H9 (cell line): ENCODE measurements around the gene CAMK2N1. TPM values are rescaled to one million over a fixed set of nuclear protein-coding genes. Genes with fewer than 3 reads are reported as not detected.

Experiments
- DNase-seq: peaks from one replicate; pipeline ENCODE4 v3.0.0-alpha.2; 2017
- H2AFZ ChIP-seq: one replicate; pipeline ENCODE4 v1.6.1; 2013; ENCODE audit warnings: mild to moderate bottlenecking, low read length, control low read depth, moderate library complexity
- H2AK5ac ChIP-seq: 2 replicates; pipeline ENCODE4 v1.6.1; 2013; ENCODE audit warnings: low read length, control low read depth, mixed read lengths; ENCODE audit not compliant: insufficient read length
- H2BK120ac ChIP-seq: one replicate; pipeline ENCODE4 v1.6.1; 2013; ENCODE audit warnings: low read depth, mild to moderate bottlenecking, low read length, control low read depth, inconsistent platforms; ENCODE audit not compliant: poor library complexity, severe bottlenecking
- H2BK12ac ChIP-seq: 2 replicates; pipeline ENCODE4 v1.6.1; 2013; ENCODE audit warnings: low read length, control low read depth, mixed read lengths, low read depth; ENCODE audit not compliant: insufficient read length
- H2BK15ac ChIP-seq: 2 replicates; pipeline ENCODE4 v1.6.1; 2013; ENCODE audit warnings: low read depth, low read length, control low read depth
- H2BK20ac ChIP-seq: one replicate; pipeline ENCODE4 v1.6.1; 2013; ENCODE audit warnings: low read depth, mild to moderate bottlenecking, low read length, control low read depth, inconsistent platforms; ENCODE audit not compliant: poor library complexity, severe bottlenecking
- H2BK5ac ChIP-seq: 2 replicates; pipeline ENCODE4 v1.6.1; 2013; ENCODE audit warnings: low read length, control low read depth, mixed read lengths; ENCODE audit not compliant: insufficient read length
- H3K14ac ChIP-seq: 2 replicates; pipeline ENCODE4 v1.6.1; 2013; ENCODE audit warnings: low read length, control low read depth; ENCODE audit not compliant: insufficient read depth
- H3K18ac ChIP-seq: 2 replicates; pipeline ENCODE4 v1.6.1; 2013; ENCODE audit warnings: low read depth, mild to moderate bottlenecking, mixed read lengths, low read length, control low read depth; ENCODE audit not compliant: insufficient read length
- H3K23ac ChIP-seq: 2 replicates; pipeline ENCODE4 v1.6.1; 2013; ENCODE audit warnings: low read length, control low read depth, mixed read lengths, low read depth; ENCODE audit not compliant: insufficient read length
- H3K23me2 ChIP-seq: 2 replicates; pipeline ENCODE4 v1.6.1; 2013; ENCODE audit warnings: low read depth, mild to moderate bottlenecking, mixed read lengths, low read length, control low read depth; ENCODE audit not compliant: insufficient read length, poor library complexity, severe bottlenecking
- H3K27ac ChIP-seq: 2 replicates; pipeline ENCODE4 v1.5.1; 2013; ENCODE audit warnings: low read length, control low read depth, mixed read lengths, low read depth; ENCODE audit not compliant: insufficient read length
- H3K27me3 ChIP-seq: 2 replicates; pipeline ENCODE4 v1.6.1; 2013; ENCODE audit warnings: low read length, control low read depth, inconsistent platforms; ENCODE audit not compliant: insufficient read depth
- H3K4ac ChIP-seq: 2 replicates; pipeline ENCODE4 v1.6.1; 2013; ENCODE audit warnings: low read depth, mild to moderate bottlenecking, control low read depth, inconsistent platforms, low read length, moderate library complexity
- H3K4me1 ChIP-seq: 2 replicates; pipeline ENCODE4 v1.6.1; 2013; ENCODE audit warnings: low read length, control low read depth, inconsistent platforms; ENCODE audit not compliant: insufficient read depth
- H3K4me2 ChIP-seq: 2 replicates; pipeline ENCODE4 v1.6.1; 2013; ENCODE audit warnings: low read length, control low read depth, mixed read lengths; ENCODE audit not compliant: insufficient read length, insufficient read depth
- H3K56ac ChIP-seq: 2 replicates; pipeline ENCODE4 v1.6.1; 2013; ENCODE audit warnings: low read depth, mild to moderate bottlenecking, mixed read lengths, low read length, control low read depth; ENCODE audit not compliant: insufficient read length
- H3K79me1 ChIP-seq: 2 replicates; pipeline ENCODE4 v1.6.1; 2013; ENCODE audit warnings: low read depth, mild to moderate bottlenecking, moderate library complexity, low read length, control low read depth, inconsistent platforms; ENCODE audit not compliant: insufficient read depth, poor library complexity, severe bottlenecking
- H3K79me2 ChIP-seq: 2 replicates; pipeline ENCODE4 v1.6.1; 2013; ENCODE audit warnings: low read length, control low read depth, inconsistent platforms; ENCODE audit not compliant: insufficient read depth
- H3K9ac ChIP-seq: 2 replicates; pipeline ENCODE4 v1.6.1; 2013; ENCODE audit warnings: low read length, control low read depth, mixed read lengths; ENCODE audit not compliant: insufficient read length; ENCODE audit errors: extremely low read depth
- H3K9me3 ChIP-seq: one replicate; pipeline ENCODE4 v1.6.1; 2013; ENCODE audit warnings: low read depth, low read length, inconsistent platforms; ENCODE audit not compliant: control insufficient read depth
- H3T11ph ChIP-seq: one replicate; pipeline ENCODE4 v1.6.1; 2013; ENCODE audit warnings: mild to moderate bottlenecking, low read length, control low read depth, inconsistent platforms
- H4K20me1 ChIP-seq: one replicate; pipeline ENCODE4 v1.6.1; 2013; ENCODE audit not compliant: control insufficient read depth, insufficient read length, insufficient read depth
- H4K5ac ChIP-seq: 2 replicates; pipeline ENCODE4 v1.6.1; 2013; ENCODE audit warnings: low read depth, mild to moderate bottlenecking, mixed read lengths, low read length, control low read depth; ENCODE audit not compliant: insufficient read length
- H4K8ac ChIP-seq: replicated peaks from 2 replicates; pipeline ENCODE4 v1.6.1; 2013; ENCODE audit warnings: low read length, control low read depth, mixed read lengths, low read depth; ENCODE audit not compliant: insufficient read length
- H4K91ac ChIP-seq: 2 replicates; pipeline ENCODE4 v1.6.1; 2013; ENCODE audit warnings: low read depth, mild to moderate bottlenecking, moderate library complexity, mixed read lengths, low read length, control low read depth; ENCODE audit not compliant: insufficient read length
- H3K27ac Mint-ChIP-seq, 3 experiments: 2 replicates in 2 of 3; 3 replicates in 1 of 3; pipeline ENCODE4 v1.8.0; 2020 to 2021; ENCODE audit warnings: mixed read lengths in 3 of 3, mild to moderate bottlenecking in 1 of 3, moderate library complexity in 1 of 3
- H3K27me3 Mint-ChIP-seq: 2 replicates; pipeline ENCODE4 v1.8.0; 2021; ENCODE audit warnings: low read depth, mild to moderate bottlenecking, moderate library complexity, mixed read lengths
- H3K36me3 Mint-ChIP-seq, 3 experiments: 2 replicates in 2 of 3; 3 replicates in 1 of 3; pipeline ENCODE4 v1.8.0; 2020 to 2021; ENCODE audit warnings: low read depth in 3 of 3, mixed read lengths in 3 of 3; ENCODE audit not compliant: insufficient read depth in 1 of 3
- H3K4me1 Mint-ChIP-seq, 2 experiments: 2 replicates each; pipeline ENCODE4 v1.8.0; 2020; ENCODE audit warnings: mixed read lengths in 2 of 2
- H3K4me3 Mint-ChIP-seq, 2 experiments: 2 replicates in 1 of 2; 3 replicates in 1 of 2; pipeline ENCODE4 v1.8.0; 2020 to 2021; ENCODE audit warnings: mild to moderate bottlenecking in 2 of 2, mixed read lengths in 2 of 2, moderate library complexity in 1 of 2
- H3K9me3 Mint-ChIP-seq, 2 experiments: 2 replicates in 1 of 2; 3 replicates in 1 of 2; pipeline ENCODE4 v1.8.0; 2020; ENCODE audit warnings: mild to moderate bottlenecking in 2 of 2, mixed read lengths in 2 of 2, moderate library complexity in 1 of 2
- CTCF ChIP-seq: fragments of 200-600 bp; sonication (generic); conservative IDR thresholded peaks from 3 replicates; pipeline ENCODE4 v1.8.0; 2021; ENCODE audit warnings: antibody characterized with exemption, mild to moderate bottlenecking
- WGBS: extraction: QIAGEN DNeasy Blood & Tissue Kit; methylation state at CpG from one replicate; pipeline ENCODE4 v1.1.7; 2013; ENCODE audit warnings: missing lambda C conversion rate, low lambda C conversion rate, mixed read lengths; ENCODE audit not compliant: insufficient read length; ENCODE audit errors: extremely low coverage; 5-methylcytosine and 5-hydroxymethylcytosine counted together
- total RNA-seq: library from RNA; stranded (reverse); gene quantifications from 2 replicates; pipeline ENCODE4 v1.2.1, GENCODE V29; 2021

CAMK2N1 gene
- total RNA-seq, 1 experiment from 2014 or later = 1.2 TPM

GRCh38 chr1:20530901-20531300, 44.9 kb upstream of the CAMK2N1 start:
- peaks cover 86% of the 10 kb centered on the region for H3K27me3 Mint-ChIP-seq
- no peak overlapping the region for H2BK12ac ChIP-seq
- H2BK15ac ChIP-seq = no peak overlapping the region

More at GRCh38 chr1:20530901-20531300, 44.9 kb upstream of the CAMK2N1 start:
- Histone ChIP-seq H2AK5ac (no peak overlapping the region), H3K4ac (no peak overlapping the region), H2AFZ (no peak overlapping the region), H2BK20ac (no peak overlapping the region), H3K79me2 (no peaks in the 10 kb centered on the region), H3K9ac (no peak overlapping the region), H3K27ac (no peak overlapping the region), H4K91ac (no peak overlapping the region), H3K18ac (no peak overlapping the region), H3K23ac (no peak overlapping the region), H3K27me3 (no peaks in the 10 kb centered on the region; the same call in 1 of the 2 replicates), H2BK5ac (no peak overlapping the region), H4K20me1 (no peaks in the 10 kb centered on the region), H4K5ac (no peak overlapping the region), H2BK120ac (no peak overlapping the region), H3K14ac (no peak overlapping the region), H4K8ac (no peak overlapping the region), H3K79me1 (no peaks in the 10 kb centered on the region), H3K23me2 (no peaks in the 10 kb centered on the region), H3T11ph (no peak overlapping the region), H3K4me1 (no peaks in the 10 kb centered on the region), H3K56ac (no peak overlapping the region), H3K4me2 (no peak overlapping the region), H3K9me3 (no peaks in the 10 kb centered on the region)
- no peak for DNase-seq
- Mint-ChIP-seq H3K9me3 (no peaks in the 10 kb centered on the region), H3K27ac (no peak overlapping the region), H3K4me3 (no peak overlapping the region), H3K36me3 (no peaks in the 10 kb centered on the region), H3K4me1 (peaks cover 0 to 3% of the 10 kb centered on the region in 2 experiments; a peak in 3 of 4 replicates)
- no CpG with 5 or more reads among the region's 6 CpGs for WGBS
- TF ChIP-seq CTCF = no peak
